GM12872 (cell line): ENCODE measurements around the gene DHRS2.

ENCODE experiments used
- TF ChIP-seq, protein P1 (sequence below): IDR thresholded peaks from 3 replicates; pipeline ENCODE4 v1.5.1; 2011; ENCODE audit warnings: low read depth, mild to moderate bottlenecking, low read length, moderate library complexity; ENCODE audit not compliant: insufficient read depth

Gene DHRS2

DNA sequence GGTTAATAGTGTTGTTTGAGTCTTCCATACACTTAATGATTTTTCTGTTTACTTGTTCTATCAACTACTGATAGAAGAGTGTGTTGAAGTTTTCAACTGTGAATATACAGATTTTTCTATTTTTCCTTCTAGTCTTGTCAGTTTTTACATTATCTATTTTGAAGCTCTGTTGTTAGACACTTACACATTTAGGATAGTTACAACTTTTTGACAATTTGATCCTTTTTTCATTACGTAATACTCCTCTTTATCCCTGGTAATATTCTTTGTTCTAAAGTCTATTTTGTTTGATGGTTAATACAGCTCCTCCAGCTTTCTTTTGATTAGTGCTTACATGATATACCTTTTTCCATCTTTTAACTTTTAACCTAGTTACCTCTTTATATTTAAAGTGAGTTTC is 45.2 kb downstream of the DHRS2 start:
- TF ChIP-seq, protein P1, sequence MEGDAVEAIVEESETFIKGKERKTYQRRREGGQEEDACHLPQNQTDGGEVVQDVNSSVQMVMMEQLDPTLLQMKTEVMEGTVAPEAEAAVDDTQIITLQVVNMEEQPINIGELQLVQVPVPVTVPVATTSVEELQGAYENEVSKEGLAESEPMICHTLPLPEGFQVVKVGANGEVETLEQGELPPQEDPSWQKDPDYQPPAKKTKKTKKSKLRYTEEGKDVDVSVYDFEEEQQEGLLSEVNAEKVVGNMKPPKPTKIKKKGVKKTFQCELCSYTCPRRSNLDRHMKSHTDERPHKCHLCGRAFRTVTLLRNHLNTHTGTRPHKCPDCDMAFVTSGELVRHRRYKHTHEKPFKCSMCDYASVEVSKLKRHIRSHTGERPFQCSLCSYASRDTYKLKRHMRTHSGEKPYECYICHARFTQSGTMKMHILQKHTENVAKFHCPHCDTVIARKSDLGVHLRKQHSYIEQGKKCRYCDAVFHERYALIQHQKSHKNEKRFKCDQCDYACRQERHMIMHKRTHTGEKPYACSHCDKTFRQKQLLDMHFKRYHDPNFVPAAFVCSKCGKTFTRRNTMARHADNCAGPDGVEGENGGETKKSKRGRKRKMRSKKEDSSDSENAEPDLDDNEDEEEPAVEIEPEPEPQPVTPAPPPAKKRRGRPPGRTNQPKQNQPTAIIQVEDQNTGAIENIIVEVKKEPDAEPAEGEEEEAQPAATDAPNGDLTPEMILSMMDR, result no peak

- TF ChIP-seq, protein P1, result no peak
Observed at GRCh38 chr14:23692416-23692815, 56.3 kb downstream of the DHRS2 start.

DNA sequence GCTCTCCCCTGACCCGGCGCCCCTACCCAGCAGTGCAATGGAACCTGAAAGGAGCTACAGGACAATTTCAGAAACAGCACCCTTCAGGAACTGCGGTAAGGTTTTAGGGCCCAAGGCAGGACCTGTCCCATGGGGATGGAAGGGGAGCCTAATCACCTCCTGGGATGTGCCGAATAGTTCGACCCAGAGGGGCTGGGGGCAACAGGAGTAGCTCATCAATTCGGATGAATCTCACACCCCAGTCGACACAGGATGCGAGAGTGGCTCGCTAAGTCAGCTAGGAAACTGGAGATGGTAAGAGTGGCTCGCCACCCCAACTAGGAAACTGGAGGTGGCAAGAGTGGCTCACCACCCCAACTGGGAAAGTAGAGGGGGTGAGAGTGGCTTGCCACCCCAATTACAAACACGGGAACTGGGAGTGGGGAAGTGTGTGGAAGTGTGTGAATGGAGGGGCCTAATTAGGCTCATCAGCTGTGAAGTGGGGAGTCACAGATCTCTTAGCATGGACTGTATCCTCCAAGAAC is 57.1 kb downstream of the DHRS2 start:
- TF ChIP-seq, protein P1, result no peak

DNA sequence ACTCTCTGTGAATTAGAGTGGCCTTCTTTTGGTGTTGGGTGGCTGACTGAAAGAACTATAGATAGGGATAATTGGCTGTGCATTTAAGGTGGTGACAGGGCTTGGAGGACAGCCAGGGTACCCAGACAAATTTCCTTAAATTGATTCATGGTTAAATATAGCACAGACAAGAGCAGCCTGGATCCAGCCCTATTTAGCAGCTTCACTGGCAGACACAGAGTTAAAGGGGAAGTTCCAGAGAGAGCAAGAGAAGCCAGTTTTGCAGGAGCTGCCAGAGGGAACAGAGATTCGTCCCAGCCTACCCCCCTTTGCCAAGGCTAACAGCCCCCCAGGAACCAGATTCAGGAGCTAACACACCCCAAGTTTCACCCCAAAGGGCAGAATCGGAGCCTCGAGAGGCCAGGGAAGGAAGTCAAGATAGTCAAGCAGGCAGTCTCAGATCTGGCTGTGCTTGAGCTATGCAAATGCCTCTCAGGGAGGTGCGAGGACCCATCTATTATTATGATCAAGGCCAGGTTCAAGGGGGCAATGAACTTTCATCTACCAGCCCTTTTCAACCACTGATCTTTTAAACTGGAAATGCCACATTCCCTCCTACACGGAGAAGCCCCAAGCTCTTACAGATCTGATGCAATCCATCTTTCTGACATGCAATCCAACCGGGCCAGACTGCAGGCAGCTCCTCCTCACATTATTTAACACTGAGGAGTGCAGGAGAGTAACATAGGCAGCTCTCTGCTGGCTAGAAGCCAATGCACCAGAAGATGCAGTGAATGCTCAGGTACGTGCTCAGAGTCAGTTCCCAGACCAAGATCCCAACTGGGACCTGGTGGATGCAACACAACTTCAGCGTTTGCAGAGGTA is 58.2 kb downstream of the DHRS2 start:
- TF ChIP-seq, protein P1, result no peak
